GM18517 (cell line): ENCODE data around the gene ABCC4.

Experiments used
- ATAC-seq: cut with Tn5 transposase; IDR thresholded peaks from one replicate; pipeline ENCODE4 v1.9.1; 2021; ENCODE audit warnings: mild to moderate bottlenecking, moderate library complexity; ENCODE audit not compliant: unreplicated experiment

Gene ABCC4

GRCh38 chr13:95301183-95301967 lies at the start of gene ABCC4:
Gene ABCC4 (minus strand): TSS chr13:95301451. CDS start chr13:95301314, 137 bp downstream.
- ATAC-seq = peak; percentile 81

DNA sequence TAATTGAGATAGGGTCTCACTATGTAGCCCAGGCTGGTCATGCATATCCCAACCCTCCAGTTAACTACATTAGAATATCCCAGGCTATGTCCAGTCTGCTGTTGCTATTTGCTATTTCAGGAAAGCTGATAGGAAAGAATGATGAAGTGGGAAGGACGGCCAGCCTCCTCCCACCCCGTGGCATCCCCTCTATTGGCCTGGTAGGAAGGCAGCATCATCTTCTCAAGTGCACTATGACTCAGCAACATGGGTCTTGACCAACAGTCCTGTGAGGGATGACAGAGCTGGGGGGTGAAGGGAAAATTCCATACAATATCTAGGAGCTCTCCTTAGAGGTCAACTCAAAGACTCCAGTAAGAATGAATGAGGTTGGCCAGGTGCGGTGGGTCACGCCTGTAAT lies 48.0 kb upstream of the ABCC4 start:
- no peak for ATAC-seq

GRCh38 chr13:95343944-95344343 lies 42.7 kb upstream of the ABCC4 start:
- no peak for ATAC-seq

DNA sequence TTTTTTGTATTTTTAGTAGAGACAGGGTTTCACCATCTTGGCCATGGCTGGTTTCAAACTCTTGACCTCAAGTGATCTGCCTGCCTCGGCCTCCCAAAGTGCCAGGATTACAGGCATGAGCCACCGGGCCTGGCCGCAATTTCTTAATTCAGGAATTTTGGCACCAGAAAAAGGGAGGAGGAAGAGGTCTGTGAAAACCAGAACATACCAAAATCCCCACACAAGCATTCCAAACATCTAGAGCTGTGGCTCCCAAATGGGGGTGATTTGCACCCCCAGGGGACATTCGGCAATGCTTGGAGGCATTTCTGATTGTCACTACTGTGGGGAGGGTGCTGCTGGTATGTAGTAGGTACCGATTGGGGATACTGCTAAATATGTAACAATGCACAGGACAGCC lies 40.2 kb upstream of the ABCC4 start:
- no peak for ATAC-seq

- no peak for ATAC-seq
Observed at GRCh38 chr13:95338905-95339304, 37.7 kb upstream of the ABCC4 start.

DNA sequence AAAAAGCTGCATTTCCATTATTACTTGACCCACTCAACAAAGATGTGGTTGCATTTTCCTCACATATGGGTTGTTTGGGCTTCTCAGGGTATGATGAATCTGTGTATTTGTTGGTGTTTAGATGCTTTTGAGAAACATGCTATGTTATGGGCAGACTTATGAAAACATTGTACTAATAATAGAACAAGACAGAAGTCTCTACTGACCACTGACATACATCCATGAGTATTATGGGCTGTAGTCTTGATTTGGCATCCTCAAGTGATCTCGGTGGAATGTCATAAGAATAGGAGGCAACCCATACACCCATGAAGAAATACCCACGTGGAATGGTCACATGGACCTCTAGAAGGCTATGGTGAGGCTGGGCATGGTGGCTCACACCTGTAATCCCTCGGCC lies 36.3 kb upstream of the ABCC4 start:
- ATAC-seq = no peak

DNA sequence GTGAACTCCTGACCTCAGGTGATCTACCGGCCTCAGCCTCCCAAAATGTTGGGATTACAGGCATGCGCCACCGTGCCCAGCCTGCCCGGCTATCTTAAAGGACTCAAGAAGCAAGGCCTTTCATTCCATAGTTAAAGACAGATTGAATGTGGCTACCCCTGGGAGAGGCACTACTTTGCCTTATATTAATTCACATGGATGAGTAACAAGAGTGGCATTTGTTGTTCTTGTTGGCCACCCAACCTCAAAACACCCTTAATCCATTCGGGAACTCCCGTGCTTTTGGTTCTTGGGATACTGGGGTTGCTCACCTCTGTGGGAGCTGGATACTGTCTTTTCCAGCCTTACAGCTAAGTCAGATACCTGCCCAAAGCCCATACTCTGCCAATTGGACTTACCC lies 34.4 kb upstream of the ABCC4 start:
- ATAC-seq = no peak

GRCh38 chr13:95328386-95328785 lies 27.1 kb upstream of the ABCC4 start:
- no peak for ATAC-seq

DNA sequence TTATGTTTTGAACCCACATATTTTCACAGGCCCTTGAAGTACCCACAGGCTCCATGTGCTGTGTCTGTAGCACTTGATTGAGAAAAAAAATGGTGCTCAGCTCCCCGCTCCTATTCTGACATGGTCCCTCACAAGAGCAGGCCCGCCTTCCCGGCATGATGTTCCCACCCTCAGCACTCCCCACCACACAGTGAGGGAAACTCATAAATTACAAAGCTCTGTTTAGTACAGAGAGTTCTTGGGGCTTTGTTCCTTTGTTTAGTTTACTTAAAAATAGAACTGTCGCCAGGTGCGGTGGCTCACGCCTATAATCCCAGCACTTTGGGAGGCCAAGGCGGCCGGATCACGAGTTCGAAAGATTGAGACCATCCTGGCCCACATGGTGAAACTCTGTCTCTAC lies 25.9 kb upstream of the ABCC4 start:
- no peak for ATAC-seq

DNA sequence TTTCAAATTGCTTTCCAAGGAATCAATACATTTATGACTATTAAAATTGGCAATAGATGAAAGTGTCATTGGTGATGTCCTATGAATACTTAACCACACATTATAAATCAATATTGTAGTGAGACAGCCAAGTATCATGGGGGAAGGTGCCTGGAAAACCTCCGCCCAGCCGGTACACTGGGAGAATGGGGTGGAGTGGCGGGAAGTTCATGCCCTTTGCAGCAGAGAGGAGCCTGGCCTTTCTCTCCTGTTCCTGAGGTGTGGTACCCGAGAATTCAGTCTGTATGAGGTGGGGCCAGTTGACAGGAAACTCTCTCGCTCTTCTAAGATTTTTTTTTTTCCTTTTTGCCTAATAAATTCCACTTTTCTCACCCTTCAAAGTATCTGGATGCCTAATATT lies 25.4 kb upstream of the ABCC4 start:
- no peak for ATAC-seq

DNA sequence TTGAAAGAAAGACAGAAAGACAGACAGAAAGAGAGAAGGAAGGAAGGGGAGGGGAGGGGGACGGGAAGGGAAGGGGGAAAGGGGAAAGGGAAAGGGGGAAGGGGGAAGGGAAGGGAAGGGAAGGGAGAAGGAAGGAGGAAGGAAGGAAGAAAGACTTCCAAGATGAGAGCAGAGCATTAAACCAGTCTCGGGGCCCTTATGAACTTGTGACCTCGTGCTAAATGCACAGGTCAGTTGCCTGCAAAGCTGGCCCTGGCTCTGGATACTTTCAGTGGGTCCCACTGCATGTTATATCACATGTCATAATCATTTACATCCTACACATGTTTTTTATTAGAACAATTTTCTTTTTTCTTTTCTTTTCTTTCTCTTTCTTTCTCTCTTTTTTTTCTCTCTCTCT lies 24.2 kb upstream of the ABCC4 start:
- ATAC-seq = no peak

- no peak for ATAC-seq
Observed at GRCh38 chr13:95323930-95324662, 22.8 kb upstream of the ABCC4 start.

DNA sequence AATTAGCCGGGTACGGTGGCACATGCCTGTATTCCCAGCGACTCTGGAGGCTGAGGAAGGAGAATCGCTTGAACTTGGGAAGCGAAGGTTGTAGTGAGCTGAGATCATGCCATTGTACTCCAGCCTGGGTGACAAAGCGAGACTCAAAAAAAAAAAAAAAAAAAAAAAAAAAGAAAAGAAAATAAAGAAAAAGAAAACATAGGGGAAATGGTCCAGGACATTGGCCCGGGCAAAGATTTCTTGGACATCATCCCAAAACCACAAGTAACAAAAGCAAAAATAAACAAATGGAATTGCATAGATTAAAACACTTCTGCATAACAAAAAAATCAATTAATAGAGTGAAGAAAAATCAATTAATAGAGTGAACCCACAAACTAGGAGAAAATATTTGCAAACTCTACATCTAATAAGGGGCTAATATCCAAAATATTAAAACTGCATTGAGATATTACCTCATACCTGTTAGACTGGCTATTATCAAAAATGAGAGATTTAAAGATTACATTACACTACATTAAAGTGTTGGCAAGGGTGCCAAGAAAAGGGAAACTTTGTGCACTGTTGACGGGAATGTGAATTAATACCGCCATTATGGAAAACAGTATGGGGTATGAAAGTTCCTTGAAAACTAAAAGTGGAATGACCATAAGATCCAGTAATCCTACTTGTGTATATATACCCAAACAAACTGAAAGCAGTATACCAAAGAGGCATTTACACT lies 18.5 kb upstream of the ABCC4 start:
- no peak for ATAC-seq

- ATAC-seq = no peak
Observed at GRCh38 chr13:95317039-95317989, 16.1 kb upstream of the ABCC4 start.

GRCh38 chr13:95315752-95316151 lies 14.5 kb upstream of the ABCC4 start:
- ATAC-seq = no peak

DNA sequence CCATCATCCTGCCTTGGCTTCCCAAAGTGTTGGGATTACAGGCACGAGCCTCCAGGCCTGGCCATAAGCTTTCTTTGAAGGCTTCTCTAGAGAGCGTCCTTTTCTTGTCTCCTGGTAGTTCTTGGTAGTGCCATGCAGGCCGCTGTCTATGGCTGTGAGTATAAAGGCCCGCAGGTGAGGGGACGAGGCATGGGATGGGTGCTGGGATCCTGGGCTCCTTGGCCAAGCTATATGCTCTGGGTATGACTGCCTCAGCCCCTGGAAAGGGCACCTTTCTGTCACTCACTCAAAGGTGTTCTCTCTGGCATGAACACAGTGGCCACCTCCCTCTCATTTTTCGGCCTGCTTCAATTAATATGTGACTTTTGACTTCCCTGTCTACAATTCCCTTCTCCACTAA lies 6.3 kb upstream of the ABCC4 start:
- ATAC-seq = no peak

DNA sequence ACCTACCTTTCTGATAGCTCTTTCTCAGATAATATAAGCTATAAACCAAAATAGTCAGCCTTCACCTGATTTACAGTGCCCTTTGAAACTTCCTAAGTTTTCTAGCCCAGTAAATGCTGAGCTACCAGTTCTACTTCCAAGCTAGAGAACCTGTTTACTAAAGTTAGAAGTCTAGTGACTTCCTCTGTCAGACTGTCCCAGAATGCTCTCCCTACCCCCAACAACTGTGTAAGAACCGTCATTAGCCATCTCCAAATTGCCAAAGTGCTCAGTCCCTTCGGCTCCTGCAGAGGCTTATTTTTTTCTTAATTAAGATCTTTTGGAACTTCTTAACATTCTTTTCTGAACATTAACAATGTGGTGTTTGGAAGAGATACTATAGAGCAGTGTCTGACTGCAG lies 3.2 kb upstream of the ABCC4 start:
- no peak for ATAC-seq

DNA sequence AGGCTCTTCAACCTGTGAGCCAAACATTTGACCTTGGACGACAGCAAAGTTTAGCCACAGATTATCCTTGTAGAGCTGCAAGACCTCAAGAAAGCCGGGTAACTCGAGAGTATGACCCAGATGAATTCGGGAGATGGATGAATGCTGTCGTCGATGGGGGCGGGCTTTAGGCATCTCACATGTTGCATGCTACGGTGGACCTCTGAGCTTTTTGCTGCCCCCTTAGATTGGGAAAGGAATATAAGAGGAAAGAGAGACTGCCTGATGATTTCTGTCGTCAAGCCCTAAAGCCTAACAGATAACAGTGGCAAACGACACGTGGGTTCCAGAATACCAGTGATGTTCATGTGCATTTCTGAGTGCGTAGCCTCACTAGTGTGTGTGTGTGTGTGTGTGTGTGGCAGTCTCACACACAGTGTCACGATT lies 730 bp upstream of the ABCC4 start:
- ATAC-seq = no peak

DNA sequence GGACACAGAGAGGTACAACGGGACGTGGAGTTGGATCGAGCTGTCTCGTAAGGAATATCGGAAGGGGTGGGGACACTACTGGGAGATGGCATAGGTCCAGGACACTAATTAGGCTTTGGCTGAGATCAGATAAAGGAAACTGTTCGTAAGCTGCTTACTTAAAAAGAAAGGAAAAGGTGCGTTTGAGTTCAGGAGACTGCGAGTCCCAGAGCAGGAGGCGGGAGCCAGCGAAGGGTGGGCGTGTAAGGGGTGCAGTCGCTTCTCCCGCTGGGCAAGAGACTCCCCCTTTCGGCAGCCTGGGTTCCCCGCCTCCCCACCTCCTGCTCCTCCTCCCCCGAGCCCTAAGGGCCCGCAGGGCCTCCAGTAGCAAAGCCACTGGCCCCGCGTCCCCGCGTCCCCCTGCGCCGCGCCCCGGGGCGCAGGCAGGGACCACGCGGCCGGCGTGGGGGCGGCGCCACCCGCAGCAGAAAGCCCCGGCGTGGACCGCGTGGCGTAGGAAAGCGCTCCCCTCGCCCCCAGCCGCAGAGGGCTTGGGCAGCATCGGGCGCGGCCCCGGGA lies 547 bp downstream of the ABCC4 start:
- ATAC-seq = peak; percentile 28

- no peak for ATAC-seq
Observed at GRCh38 chr13:95298971-95299621, 2.2 kb downstream of the ABCC4 start.
